ENCODE measurements around the gene STRAP. TPM values are rescaled to one million over a fixed set of nuclear protein-coding genes. Genes with fewer than 3 reads are reported as not detected.

STRAP gene
- total and polyA plus RNA-seq, 4 donors: 33.5 to 63.8 (median 48.1) TPM

GRCh38 chr12:15854916-15855315 is 27.3 kb upstream of the STRAP start:
- H3K36me3 ChIP-seq (ENCODE audit: control insufficient read depth in 4 of 4, insufficient read depth in 3 of 4, low read depth in 1 of 4, low read length in 3 of 4): no peaks in the 10 kb centered on the region
- H3K27me3 ChIP-seq (ENCODE audit: control insufficient read depth in 4 of 4, insufficient read depth in 4 of 4, low read length in 3 of 4): no peaks in the 10 kb centered on the region
- H3K9ac ChIP-seq (ENCODE audit: low read depth in 1 of 2, low read length in 2 of 2): no peak overlapping the region
- no peak overlapping the region for H3K27ac ChIP-seq (ENCODE audit: low read depth in 1 of 2, low read length in 2 of 2)
- no peak for DNase-seq (ENCODE audit: low spot score)
- 94% methylated on average over 1 of the region's 1 CpG for WGBS
- H3K4me3 ChIP-seq (ENCODE audit: low read depth in 1 of 3, low read length in 3 of 3): no peak overlapping the region
- no peak for TF ChIP-seq CTCF (IDR thresholded peaks at IDR 0.05; ENCODE audit: low read depth, low read length, missing input control)
- no peak for TF ChIP-seq NR2F2 (IDR thresholded peaks at IDR 0.05)
- H3K4me1 ChIP-seq (ENCODE audit: control insufficient read depth in 4 of 4, insufficient read depth in 4 of 4, low read length in 3 of 4): peaks cover 0 to 7% (median 1%) of the 10 kb centered on the region in 4 donors
- no peaks in the 10 kb centered on the region for H3K9me3 ChIP-seq (ENCODE audit: control insufficient read depth in 4 of 4, low read length in 3 of 4)

- H3K4me3 ChIP-seq (ENCODE audit: low read depth in 1 of 3, low read length in 3 of 3): no peak overlapping the region
- H3K9ac ChIP-seq (ENCODE audit: low read depth in 1 of 2, low read length in 2 of 2): no peak overlapping the region
- no peak overlapping the region for H3K27ac ChIP-seq (ENCODE audit: low read depth in 1 of 2, low read length in 2 of 2)
- TF ChIP-seq JUND (IDR thresholded peaks at IDR 0.05) (no peak), NR2F2 (IDR thresholded peaks at IDR 0.05) (no peak), TAF1 (conservative IDR thresholded peaks at IDR 0.05) (no peak), HNF4A (conservative IDR thresholded peaks at IDR 0.05) (no peak), HNF4G (IDR thresholded peaks at IDR 0.05) (no peak), REST (IDR thresholded peaks at IDR 0.05) (no peak), GABPA (IDR thresholded peaks at IDR 0.05 in 1 of 2, conservative IDR thresholded peaks at IDR 0.05 in 1 of 2) (no peak), EGR1 (IDR thresholded peaks at IDR 0.05; ENCODE audit: low read depth in 2 of 2) (no peak), ATF3 (IDR thresholded peaks at IDR 0.05) (no peak), FOXA2 (IDR thresholded peaks at IDR 0.05) (no peak), RXRA (IDR thresholded peaks at IDR 0.05) (no peak), RAD21 (IDR thresholded peaks at IDR 0.05) (no peak), MAX (IDR thresholded peaks at IDR 0.05) (no peak), SP1 (IDR thresholded peaks at IDR 0.05) (no peak)
- peaks cover 0 to 7% (median 2%) of the 10 kb centered on the region in 4 donors for H3K4me1 ChIP-seq (ENCODE audit: control insufficient read depth in 4 of 4, insufficient read depth in 4 of 4, low read length in 3 of 4)
- WGBS: 62% methylated on average over 1 of the region's 1 CpG
- H3K9me3 ChIP-seq (ENCODE audit: control insufficient read depth in 4 of 4, low read length in 3 of 4): no peaks in the 10 kb centered on the region
- no peak for DNase-seq (ENCODE audit: low spot score)
- no peaks in the 10 kb centered on the region for H3K36me3 ChIP-seq (ENCODE audit: control insufficient read depth in 4 of 4, insufficient read depth in 3 of 4, low read depth in 1 of 4, low read length in 3 of 4)
- H3K27me3 ChIP-seq (ENCODE audit: control insufficient read depth in 4 of 4, insufficient read depth in 4 of 4, low read length in 3 of 4): no peaks in the 10 kb centered on the region
Observed at GRCh38 chr12:15855646-15856045, 26.5 kb upstream of the STRAP start.

Measured in liver (tissue), 9 donors.